HG03025 (cell line): Measurements from ENCODE around the gene CLC.
"Not testable (repeated sequence)": the region's sequence is repeated elsewhere in the genome, so short reads cannot be mapped to it uniquely, and the experiment has no call there.

Source experiments
- ATAC-seq: cut with Tn5 transposase; IDR thresholded peaks from one replicate; pipeline ENCODE4 v1.9.1; 2021; ENCODE audit warnings: mild to moderate bottlenecking, moderate library complexity; ENCODE audit not compliant: unreplicated experiment, low FRiP score

Gene CLC

GRCh38 chr19:39737891-39738290 is at the start of gene CLC:
Gene CLC (minus strand): TSS chr19:39738029. CDS start chr19:39737952, 77 bp downstream.
- no peak for ATAC-seq

GRCh38 chr19:39780894-39781293 is 43.1 kb upstream of the CLC start:
- ATAC-seq: no peak

- ATAC-seq: no peak
Measured at GRCh38 chr19:39778763-39779162, 40.9 kb upstream of the CLC start, which contains the start of gene LEUTX. Gene LEUTX (plus strand): TSS chr19:39778854. CDS start chr19:39778921, 67 bp downstream.

GRCh38 chr19:39768786-39769185 is 31.0 kb upstream of the CLC start:
- no peak for ATAC-seq

GRCh38 chr19:39768334-39768733 is 30.5 kb upstream of the CLC start:
- ATAC-seq: no peak

- ATAC-seq: no peak
Measured at GRCh38 chr19:39765091-39766076, 27.6 kb upstream of the CLC start.

GRCh38 chr19:39761851-39762250 is 24.0 kb upstream of the CLC start:
- not testable (repeated sequence) for ATAC-seq

- ATAC-seq: no peak
Measured at GRCh38 chr19:39759457-39760184, 21.8 kb upstream of the CLC start.

GRCh38 chr19:39754971-39755370 is 17.1 kb upstream of the CLC start:
- no peak for ATAC-seq

GRCh38 chr19:39754544-39754943 is 16.7 kb upstream of the CLC start:
- no peak for ATAC-seq

GRCh38 chr19:39752795-39753194 is 15.0 kb upstream of the CLC start:
- ATAC-seq: no peak

- ATAC-seq: no peak
Measured at GRCh38 chr19:39752390-39752789, 14.6 kb upstream of the CLC start.

GRCh38 chr19:39749981-39750380 is 12.2 kb upstream of the CLC start:
- ATAC-seq: no peak

GRCh38 chr19:39746836-39747529 is 9.2 kb upstream of the CLC start:
- no peak for ATAC-seq

GRCh38 chr19:39745643-39746042 is 7.8 kb upstream of the CLC start:
- ATAC-seq: no peak

GRCh38 chr19:39740395-39740794 is 2.6 kb upstream of the CLC start:
- ATAC-seq: no peak

GRCh38 chr19:39738814-39739213 is 985 bp upstream of the CLC start:
- no peak for ATAC-seq

- no peak for ATAC-seq
Measured at GRCh38 chr19:39737351-39737750, 478 bp downstream of the CLC start.

GRCh38 chr19:39736088-39736487 is 1.7 kb downstream of the CLC start:
- ATAC-seq: no peak

- no peak for ATAC-seq
Measured at GRCh38 chr19:39735688-39736087, 2.1 kb downstream of the CLC start.

- no peak for ATAC-seq
Measured at GRCh38 chr19:39733841-39734240, 4.0 kb downstream of the CLC start.
